Right kidney (tissue), 9 donors: Measurements from ENCODE around the gene FAM193A.
"Not testable (repeated sequence)": the region's sequence is repeated elsewhere in the genome, so short reads cannot be mapped to it uniquely, and the experiment has no call there.

Source experiments
- DNase-seq: peaks from one replicate; pipeline ENCODE4 v3.0.0-alpha.2; 2016
- long read RNA-seq, 8 donors: transcript quantifications; one replicate each; lab custom pipeline, GENCODE V29; 2026

Gene FAM193A
- long read RNA-seq, donor 1, partial matches to known transcripts = 5 of 6 reads
- long read RNA-seq, donor 1, other reads (novel, unspliced or antisense) = 0 of 6 reads
- long read RNA-seq, donor 2, partial matches to known transcripts = 0 of 1 reads
- long read RNA-seq, donor 2, other reads (novel, unspliced or antisense) = 0 of 1 reads
- long read RNA-seq, donor 3 = 0 reads
- long read RNA-seq, donor 4, partial matches to known transcripts = 11 of 12 reads
- long read RNA-seq, donor 4, other reads (novel, unspliced or antisense) = 0 of 12 reads
- long read RNA-seq, donor 5, full-length matches to known transcripts = 1 of 26 reads
- long read RNA-seq, donor 5, partial matches to known transcripts = 11 of 26 reads
- long read RNA-seq, donor 5, other reads (novel, unspliced or antisense) = 14 of 26 reads
- long read RNA-seq, donor 6, partial matches to known transcripts = 12 of 22 reads
- long read RNA-seq, donor 6, other reads (novel, unspliced or antisense) = 10 of 22 reads
- long read RNA-seq, donor 7, partial matches to known transcripts = 12 of 12 reads
- long read RNA-seq, donor 7, other reads (novel, unspliced or antisense) = 0 of 12 reads
- long read RNA-seq, donor 8 = 0 reads

DNA sequence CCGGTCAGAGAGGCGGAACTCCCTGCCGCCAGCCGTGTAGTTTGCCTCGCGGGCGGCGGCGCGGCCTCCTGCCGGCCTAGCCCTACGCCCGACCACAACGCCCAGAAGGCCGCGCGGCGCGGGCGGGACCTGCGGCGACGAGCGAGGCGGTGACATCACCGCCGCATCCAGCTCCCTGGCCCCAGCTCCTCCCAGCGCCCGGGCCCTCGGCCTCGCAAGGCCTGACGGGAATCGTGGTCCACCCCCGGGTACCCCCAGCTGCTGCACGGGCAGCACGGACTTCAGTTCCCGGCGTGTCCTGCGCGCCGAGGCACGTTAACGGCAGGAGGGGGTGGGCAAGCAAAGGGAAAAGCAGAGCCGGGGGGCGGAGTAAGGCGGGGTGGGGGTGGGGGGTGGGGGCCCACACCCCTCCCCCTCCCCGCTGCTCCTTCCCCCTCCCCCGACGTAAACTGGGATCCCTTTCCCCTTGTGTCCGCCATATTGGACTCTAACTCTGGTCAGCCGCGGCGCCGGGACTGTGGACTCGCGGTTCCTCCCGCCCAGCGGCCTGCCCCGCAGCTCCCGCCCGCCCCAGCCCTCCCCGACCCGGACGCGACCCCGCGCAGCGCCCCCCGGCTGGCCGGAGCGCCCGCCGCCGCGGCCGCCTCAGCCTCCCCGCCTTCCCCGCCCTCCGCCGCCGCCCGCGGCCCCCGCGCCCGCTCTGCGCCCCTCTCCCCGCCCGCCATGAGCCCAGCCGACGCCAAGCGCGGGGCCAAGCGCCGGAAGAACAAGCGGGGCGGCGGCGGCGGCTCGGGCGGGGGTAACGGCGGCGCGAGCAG is at the start of gene FAM193A:
TSS of gene FAM193A (plus strand) at position 455 of the 818 bp plus-strand sequence. CDS start at position 724, 269 bp downstream.
- DNase-seq = peak; percentile 86

GRCh38 chr4:2486981-2487380 is 49.5 kb upstream of the FAM193A start:
- no peak for DNase-seq

GRCh38 chr4:2487632-2488031 is 48.8 kb upstream of the FAM193A start:
- DNase-seq = no peak

- no peak for DNase-seq
Measured at GRCh38 chr4:2489081-2489805, 47.2 kb upstream of the FAM193A start.

- DNase-seq = no peak
Measured at GRCh38 chr4:2489841-2490552, 46.5 kb upstream of the FAM193A start.

DNA sequence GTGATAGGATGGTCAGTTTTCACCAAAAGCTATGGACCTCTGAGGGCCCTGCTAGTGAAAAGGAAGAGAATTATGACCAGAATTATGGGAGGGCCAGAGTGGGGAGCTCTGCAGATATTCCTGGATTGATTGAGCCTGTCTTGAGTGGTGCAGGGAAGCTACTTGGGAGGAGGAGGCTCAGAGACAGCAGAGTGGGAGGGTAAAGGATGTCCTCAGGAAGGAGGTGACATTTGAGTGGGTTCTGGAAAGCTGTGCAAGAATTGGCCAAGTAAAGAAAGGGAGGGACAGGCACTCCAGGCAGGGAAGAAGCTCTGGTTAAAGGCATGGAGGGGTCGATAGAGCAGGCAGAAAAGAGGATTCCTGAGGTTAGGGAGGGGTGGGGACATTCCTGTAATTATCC is 43.5 kb upstream of the FAM193A start:
- no peak for DNase-seq

GRCh38 chr4:2494992-2495391 is 41.5 kb upstream of the FAM193A start:
- DNase-seq = no peak

GRCh38 chr4:2497324-2497723 is 39.1 kb upstream of the FAM193A start:
- no peak for DNase-seq

DNA sequence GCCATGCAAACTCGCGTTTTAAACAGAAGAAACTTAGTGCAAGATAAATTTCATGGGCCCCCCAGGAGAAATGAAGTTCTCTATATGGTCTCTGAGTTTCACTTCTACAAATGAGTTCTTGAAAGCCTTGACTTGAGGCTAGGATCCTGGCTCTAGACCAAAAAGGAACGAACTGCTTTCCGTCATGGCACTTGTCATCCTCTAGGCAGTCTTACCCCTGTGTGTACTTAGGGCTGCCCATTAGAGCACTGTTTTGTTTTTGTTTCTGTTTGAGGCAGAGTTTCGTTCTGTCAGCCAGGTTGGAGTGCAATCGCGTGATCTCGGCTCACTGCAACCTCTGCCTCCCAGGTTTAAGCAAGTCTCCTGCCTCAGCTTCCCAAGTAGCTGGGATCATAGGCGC is 38.5 kb upstream of the FAM193A start:
- no peak for DNase-seq

- no peak for DNase-seq
Measured at GRCh38 chr4:2500547-2500946, 35.9 kb upstream of the FAM193A start.

DNA sequence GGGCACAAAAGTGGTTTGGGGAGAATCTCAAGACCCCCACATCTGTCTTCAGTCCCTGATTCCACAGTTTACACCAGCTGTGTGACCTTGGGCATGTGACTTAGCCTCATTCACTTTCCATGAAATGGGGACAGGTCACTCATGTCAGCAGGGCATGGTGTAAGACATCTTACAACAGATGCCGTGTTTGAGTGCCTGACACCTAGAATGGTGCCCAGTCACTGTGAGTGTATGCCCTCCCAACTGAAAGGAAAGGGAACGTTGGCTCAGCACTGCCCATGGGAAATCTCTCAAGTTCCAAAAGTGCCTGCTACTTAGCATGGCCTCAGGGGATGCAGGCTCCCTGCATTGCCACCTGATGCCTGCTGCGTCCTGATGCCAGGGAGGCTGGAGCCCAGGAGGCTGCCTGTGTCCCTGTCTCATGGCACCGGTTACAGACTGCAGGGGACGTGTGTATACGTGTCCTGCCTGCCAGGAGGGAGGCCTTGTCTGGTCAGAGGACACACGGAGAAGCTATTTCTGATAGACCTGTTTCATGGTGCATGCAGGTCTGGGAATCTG is 35.3 kb upstream of the FAM193A start:
- DNase-seq = no peak

GRCh38 chr4:2503809-2504208 is 32.6 kb upstream of the FAM193A start:
- no peak for DNase-seq

- DNase-seq = no peak
Measured at GRCh38 chr4:2507259-2507658, 29.2 kb upstream of the FAM193A start.

GRCh38 chr4:2507855-2508254 is 28.6 kb upstream of the FAM193A start:
- DNase-seq = no peak

DNA sequence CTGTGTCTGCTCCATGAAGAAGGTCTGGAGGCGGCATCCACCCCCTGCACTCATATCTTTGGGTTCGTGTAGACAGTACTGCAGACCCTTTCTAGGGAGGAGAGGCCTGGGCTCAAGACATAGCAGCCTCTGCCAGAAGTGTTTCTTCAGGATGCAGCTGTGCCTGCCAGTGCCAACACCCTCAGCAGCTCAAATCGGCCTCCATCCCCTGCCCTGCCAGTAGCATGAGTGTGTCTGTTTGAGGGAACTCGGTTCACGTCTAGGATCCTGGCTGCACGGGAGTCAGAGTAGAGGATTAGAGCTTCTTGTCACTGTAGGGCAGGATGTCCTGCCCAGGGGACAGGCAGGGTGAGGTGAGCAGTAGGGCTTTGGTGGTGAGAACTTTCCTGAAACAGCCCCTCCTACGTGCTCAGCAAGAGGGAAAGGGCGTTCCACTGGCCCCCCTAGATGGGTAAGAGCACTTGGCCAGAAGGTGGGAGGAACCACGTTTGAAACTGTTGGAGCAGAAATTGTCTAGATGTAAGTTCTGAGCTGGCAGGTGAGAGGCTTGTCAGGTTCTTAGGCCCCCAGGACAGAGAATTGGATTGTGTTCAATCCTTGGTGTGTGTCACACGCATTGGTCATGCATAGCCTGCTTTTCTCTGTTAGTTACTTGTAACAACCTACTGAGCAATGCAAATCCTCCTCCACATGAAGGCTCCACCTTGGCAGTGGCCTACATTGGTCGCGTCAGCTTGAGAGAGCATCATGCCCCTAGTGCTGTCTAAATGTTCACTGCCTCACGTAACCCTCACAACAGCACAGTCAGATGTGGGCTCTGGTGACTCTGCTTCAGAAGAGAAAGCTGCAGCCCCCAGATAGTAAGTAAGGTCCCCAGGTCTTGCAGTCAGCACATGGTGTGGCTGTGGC is 25.8 kb upstream of the FAM193A start:
- DNase-seq = no peak

DNA sequence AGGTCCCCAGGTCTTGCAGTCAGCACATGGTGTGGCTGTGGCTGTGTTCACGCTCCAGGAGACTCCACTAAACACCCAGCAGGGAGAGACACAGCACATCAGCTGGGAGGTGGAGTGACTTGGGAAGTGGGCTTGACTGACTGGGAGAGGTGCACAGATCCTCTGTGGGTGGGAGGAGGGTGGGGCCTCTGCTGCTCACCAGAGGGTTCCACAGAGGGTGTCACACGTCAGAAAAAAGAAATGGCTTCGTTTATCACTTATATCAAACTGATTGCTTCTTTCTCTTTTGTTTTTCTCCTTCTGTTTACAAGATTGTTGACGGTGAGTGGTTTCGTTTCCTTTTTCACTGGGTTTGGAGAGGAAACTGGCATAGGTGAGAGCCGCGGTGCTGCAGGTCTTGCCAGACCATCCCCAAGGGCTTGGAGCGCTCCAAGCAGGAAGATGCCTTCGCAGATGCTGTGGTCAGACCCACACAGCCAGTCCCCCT is 24.8 kb upstream of the FAM193A start:
- DNase-seq = no peak

DNA sequence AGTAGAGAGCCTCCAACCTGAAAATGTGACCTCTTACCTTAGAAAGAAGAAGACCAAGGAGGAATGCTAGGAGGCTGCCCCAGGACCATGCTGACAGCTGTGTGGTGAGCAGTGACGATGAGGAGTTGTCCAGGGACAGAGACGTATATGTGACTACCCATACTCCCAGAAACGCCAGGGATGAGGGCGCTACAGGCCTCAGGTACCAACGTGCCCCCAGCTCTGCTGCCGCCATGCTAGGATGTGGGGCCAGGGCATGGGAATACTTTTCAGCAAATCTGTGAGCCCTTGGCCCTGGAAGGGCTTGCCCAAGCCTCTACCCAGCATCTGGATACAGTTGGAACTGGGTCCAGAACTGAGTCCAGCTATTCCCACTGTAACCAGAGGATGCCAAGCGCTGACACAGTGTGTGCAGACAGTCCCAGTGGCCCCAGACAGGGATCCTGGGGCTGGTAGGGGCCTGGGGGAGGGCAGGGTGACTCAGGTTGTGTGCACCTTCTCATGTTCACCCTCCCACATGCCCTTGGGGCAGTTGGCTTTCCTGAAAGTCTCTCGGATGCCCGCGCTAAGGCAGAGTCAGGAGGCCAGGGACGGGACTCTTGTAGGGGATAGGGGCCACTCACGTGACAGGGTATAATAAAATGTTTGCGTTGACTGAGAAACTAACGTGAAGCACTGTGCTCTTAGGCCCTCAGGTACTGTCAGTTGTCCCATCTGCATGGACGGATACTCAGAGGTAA is 23.9 kb upstream of the FAM193A start:
- no peak for DNase-seq

DNA sequence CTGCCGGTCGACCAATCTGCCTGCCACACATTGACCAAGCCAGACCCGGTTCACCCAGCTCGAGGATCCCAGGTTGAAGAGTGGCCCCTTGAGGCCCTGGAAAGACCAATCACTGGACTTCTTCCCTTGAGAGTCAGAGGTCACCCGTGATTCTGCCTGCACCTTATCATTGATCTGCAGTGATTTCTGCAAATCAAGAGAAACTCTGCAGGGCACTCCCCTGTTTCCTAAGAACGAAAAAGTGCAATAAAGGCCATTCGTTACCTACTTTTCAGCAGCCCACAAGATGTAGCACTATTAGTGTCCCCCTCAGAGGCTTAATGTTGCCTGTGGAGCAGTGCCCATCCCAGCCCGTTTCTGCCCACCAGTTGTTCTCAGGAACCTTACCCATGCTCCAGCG is 22.3 kb upstream of the FAM193A start:
- DNase-seq = not testable (repeated sequence)

DNA sequence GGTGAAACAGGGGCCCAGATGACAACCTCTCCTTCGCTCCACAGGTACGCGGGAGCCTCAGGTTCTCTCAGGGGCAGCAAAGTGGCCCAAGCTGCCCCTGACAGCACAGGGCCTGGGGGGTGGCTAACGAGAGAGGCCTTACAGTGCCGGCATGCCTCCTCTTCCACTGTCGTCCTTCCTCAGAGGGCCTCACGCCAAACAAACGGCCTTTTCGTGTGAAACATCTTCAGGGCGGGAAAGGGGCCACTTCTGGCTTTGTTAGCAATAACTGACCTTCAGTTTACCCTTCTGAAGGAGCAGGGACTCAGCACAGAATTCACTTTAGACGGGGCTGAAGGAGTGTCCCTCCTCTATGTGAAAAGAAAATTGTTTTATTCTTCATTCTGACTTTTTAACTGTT is 21.5 kb upstream of the FAM193A start:
- not testable (repeated sequence) for DNase-seq
